Tibial artery (tissue), 4 donors: ENCODE measurements around the gene BICDL2.

ENCODE experiments used
- DNase-seq, 2 donors: peaks; one replicate each; pipeline ENCODE4 v3.0.0-alpha.2; 2019
- H3K27ac ChIP-seq, 2 donors: fragments of 200-600 bp; sonication (generic) in 1 of 2; 1 replicate in 1 of 2; 2 replicates in 1 of 2; pipeline ENCODE4 v1.5.1; 2018 to 2019; ENCODE audit warnings: mild to moderate bottlenecking in 1 of 2
- H3K27me3 ChIP-seq, 2 donors: fragments of 200-600 bp; sonication (generic) in 1 of 2; one replicate each; pipeline versions ENCODE4 v1.5.1 to v1.6.0; 2016 to 2019
- H3K36me3 ChIP-seq, 3 donors: fragments of 200-600 bp; sonication (generic) in 2 of 3; one replicate each; pipeline ENCODE4 v1.5.1; 2016 to 2019; ENCODE audit warnings: mild to moderate bottlenecking in 2 of 3
- H3K4me1 ChIP-seq, 4 donors: fragments of 200-600 bp; sonication (generic) in 2 of 4; 1 replicate in 3 of 4; 2 replicates in 1 of 4; pipeline ENCODE4 v1.5.1; 2016 to 2019
- H3K4me3 ChIP-seq, 2 donors: fragments of 200-600 bp; sonication (generic) in 1 of 2; 1 replicate in 1 of 2; 2 replicates in 1 of 2; pipeline ENCODE4 v1.5.1; 2018 to 2019; ENCODE audit warnings: mild to moderate bottlenecking in 2 of 2
- H3K9me3 ChIP-seq, 3 donors: fragments of 200-600 bp; sonication (generic) in 1 of 3; one replicate each; pipeline ENCODE4 v1.5.1; 2016 to 2019
- intact Hi-C: fragments of 100-400 bp; cut with DNase I; formaldehyde crosslinking; loops from one replicate; pipeline ENCODE4 v1.15.0; 2023; ENCODE audit warnings: low total_unique reads
- TF ChIP-seq, protein P1 (sequence below), 2 experiments: fragments of 200-600 bp in 1 of 2; fragments of 450-650 bp in 1 of 2; IDR thresholded peaks; one replicate each; pipeline ENCODE4 v1.5.1; 2017 to 2019; ENCODE audit warnings: antibody characterized with exemption in 2 of 2, mild to moderate bottlenecking in 1 of 2, moderate library complexity in 1 of 2

The BICDL2 gene

DNA sequence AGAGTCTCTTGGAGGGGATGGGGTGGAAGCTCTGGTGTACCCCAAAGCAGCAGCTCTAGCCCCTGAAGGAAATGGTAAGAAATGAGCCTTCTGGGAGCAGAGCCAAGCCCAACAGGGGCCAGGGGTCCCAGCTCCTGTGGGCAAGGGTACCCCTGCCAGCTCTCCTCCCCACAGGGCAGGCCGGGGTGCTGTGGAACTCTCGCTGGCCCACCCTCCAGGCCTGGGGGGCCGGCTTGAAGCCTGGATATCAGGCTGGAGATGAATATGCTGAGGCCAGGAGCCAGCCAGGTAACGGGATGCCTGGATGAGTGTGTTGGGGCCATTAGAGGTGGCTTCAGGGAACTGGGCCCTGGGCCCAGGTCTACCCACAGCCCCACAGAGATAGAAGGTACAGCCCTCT is 36.2 kb downstream of the BICDL2 start:
- Histone ChIP-seq H3K4me1 (peaks cover 0 to 5% (median 4%) of the 10 kb centered on the region in 4 donors), H3K27me3 (peaks cover 0 to 60% of the 10 kb centered on the region in 2 donors), H3K36me3 (no peaks in the 10 kb centered on the region), H3K27ac (no peak overlapping the region), H3K9me3 (no peaks in the 10 kb centered on the region), H3K4me3 (no peak overlapping the region)
- no peak for DNase-seq
- TF ChIP-seq, protein P1, sequence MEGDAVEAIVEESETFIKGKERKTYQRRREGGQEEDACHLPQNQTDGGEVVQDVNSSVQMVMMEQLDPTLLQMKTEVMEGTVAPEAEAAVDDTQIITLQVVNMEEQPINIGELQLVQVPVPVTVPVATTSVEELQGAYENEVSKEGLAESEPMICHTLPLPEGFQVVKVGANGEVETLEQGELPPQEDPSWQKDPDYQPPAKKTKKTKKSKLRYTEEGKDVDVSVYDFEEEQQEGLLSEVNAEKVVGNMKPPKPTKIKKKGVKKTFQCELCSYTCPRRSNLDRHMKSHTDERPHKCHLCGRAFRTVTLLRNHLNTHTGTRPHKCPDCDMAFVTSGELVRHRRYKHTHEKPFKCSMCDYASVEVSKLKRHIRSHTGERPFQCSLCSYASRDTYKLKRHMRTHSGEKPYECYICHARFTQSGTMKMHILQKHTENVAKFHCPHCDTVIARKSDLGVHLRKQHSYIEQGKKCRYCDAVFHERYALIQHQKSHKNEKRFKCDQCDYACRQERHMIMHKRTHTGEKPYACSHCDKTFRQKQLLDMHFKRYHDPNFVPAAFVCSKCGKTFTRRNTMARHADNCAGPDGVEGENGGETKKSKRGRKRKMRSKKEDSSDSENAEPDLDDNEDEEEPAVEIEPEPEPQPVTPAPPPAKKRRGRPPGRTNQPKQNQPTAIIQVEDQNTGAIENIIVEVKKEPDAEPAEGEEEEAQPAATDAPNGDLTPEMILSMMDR (IDR thresholded peaks at IDR 0.05) = no peak
- intact Hi-C loops = no loop called here

DNA sequence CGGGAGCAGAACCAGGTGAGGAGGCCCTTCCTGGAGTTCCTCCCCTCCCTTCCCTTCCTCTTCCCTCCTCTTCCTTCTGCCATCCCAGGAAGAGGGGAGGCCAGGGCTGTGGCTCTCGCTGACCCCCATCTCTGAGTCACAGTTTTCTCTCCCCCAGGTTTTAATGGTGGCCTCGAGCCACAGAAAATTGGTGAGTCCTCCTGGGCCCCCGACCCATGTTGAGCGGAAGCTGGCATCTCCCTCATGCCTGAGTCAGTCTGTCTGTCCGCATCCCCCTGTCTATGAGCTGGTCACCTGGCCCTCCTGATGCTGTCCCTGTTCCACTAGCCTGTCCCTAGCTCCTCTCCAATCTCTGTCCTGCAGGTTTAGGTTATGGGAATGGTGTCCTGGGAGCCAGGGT is 36.8 kb downstream of the BICDL2 start:
- H3K36me3 ChIP-seq = no peaks in the 10 kb centered on the region
- TF ChIP-seq, protein P1 (IDR thresholded peaks at IDR 0.05) = no peak
- no peak overlapping the region for H3K27ac ChIP-seq
- H3K4me3 ChIP-seq = no peak overlapping the region
- H3K9me3 ChIP-seq = no peaks in the 10 kb centered on the region
- H3K27me3 ChIP-seq = peaks cover 0 to 59% of the 10 kb centered on the region in 2 donors
- DNase-seq = no peak
- H3K4me1 ChIP-seq = peaks cover 0 to 4% (median 3%) of the 10 kb centered on the region in 4 donors
- intact Hi-C loops = no loop called here

DNA sequence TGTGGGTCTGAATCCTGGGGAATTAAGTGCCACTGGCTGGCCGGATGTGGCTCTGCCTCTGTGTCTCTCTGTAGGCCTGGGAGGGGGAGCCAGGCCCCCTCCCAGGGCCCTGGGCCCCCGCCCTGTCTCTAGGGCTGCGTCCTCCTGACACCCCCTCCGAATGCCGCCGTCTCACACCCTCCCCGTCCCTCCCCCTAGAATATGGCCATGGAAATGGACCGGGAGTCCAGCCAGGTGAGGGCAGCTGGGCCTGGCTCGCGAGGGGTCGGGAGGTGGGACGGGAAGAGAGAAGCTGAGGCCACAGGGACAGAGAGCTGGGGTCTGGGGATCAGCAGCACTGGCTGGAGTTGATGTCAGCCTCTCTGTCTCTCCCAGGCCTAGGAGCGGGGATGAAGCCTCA is 40.4 kb downstream of the BICDL2 start:
- H3K27ac ChIP-seq = no peak overlapping the region
- intact Hi-C loops = no loop called here
- no peaks in the 10 kb centered on the region for H3K4me1 ChIP-seq
- DNase-seq = no peak
- H3K9me3 ChIP-seq = no peaks in the 10 kb centered on the region
- TF ChIP-seq, protein P1 (IDR thresholded peaks at IDR 0.05) = no peak
- H3K27me3 ChIP-seq = peaks cover 0 to 50% of the 10 kb centered on the region in 2 donors
- no peaks in the 10 kb centered on the region for H3K36me3 ChIP-seq
- no peak overlapping the region for H3K4me3 ChIP-seq

DNA sequence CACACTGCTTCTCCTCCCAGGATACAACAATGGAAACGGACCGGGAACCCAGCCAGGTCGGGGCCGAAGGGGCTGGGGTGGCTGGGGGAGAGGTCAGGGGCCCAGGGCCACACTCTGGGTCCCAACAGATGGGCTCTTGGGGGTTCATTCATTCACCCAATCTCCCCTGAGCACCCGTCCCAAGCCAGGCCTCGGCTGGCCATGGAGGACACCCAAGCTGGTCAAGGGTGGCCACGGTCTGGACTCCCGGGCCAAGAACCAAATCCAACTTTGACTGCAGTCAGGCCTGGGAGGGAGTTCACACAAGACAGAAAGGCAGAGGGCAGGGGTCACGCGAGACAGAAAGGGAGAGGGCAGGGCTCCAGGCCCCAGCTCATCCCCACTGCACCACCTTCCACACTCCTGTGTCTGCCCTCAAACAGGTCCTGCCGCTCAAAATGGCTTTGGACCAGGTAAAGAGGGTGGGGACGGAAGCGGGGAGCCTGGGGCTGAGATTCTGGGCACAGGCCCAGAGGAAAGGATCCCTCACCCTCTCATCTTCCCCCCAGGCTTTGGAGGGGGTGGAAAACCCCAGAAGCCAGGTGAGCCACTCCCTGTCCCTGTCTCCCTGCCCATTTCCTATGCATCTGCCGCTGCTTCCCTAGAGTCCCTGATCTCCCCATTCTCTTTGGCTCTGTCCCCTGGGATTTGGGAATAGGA is 44.2 kb downstream of the BICDL2 start:
- no peak for DNase-seq
- Histone ChIP-seq H3K36me3 (no peaks in the 10 kb centered on the region), H3K27ac (no peak overlapping the region), H3K4me1 (no peaks in the 10 kb centered on the region), H3K27me3 (peaks cover 0 to 47% of the 10 kb centered on the region in 2 donors), H3K9me3 (no peaks in the 10 kb centered on the region), H3K4me3 (no peak overlapping the region)
- TF ChIP-seq, protein P1 (IDR thresholded peaks at IDR 0.05) = no peak
- intact Hi-C loops = no loop called here

DNA sequence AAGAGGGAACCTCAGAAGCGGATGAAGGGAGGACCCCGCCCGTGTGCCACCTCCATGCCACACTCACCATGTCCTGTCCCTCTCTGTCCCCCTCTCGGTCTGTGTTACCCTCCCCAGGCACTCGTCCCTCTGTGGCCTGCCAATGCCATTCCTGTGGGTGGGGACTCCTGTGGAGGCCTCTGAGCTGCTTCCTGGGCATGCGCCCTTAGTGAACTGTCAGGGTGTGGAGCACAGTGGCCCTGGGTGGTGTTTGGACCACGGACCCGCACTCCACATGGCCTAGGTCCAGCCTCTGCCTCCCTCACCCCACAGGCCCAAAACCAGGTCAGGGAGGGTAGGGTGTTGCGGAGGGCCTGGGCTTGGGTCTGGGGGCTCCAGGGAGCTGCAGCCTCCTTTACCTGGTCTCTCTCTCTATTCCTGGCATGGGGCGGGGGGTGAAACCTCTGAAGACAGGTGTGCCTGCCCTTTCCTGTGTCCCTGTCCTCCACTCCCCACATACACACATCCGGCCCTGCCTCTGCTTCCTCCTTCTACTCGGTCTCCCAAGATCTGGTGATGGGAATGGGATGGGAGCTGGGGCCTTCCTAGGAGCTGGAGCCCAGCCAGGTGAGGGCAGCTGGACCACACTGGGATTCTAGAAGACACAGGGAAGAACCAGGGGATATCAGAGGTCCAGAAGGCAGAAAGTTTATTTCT is 45.0 kb downstream of the BICDL2 start:
- Histone ChIP-seq H3K4me3 (no peak overlapping the region), H3K27ac (no peak overlapping the region), H3K27me3 (peaks cover 0 to 47% of the 10 kb centered on the region in 2 donors), H3K9me3 (no peaks in the 10 kb centered on the region), H3K4me1 (no peaks in the 10 kb centered on the region), H3K36me3 (no peaks in the 10 kb centered on the region)
- intact Hi-C loops = no loop called here
- TF ChIP-seq, protein P1 (IDR thresholded peaks at IDR 0.05) = no peak
- no peak for DNase-seq
